ENCODE results near the gene USP6. TPM values are rescaled to one million over a fixed set of nuclear protein-coding genes. Genes with fewer than 3 reads are reported as not detected.

Gene USP6
- total and polyA plus RNA-seq, 3 donors from 2014 or later = 19.3 to 50.4 (median 25.1) TPM

- TF ChIP-seq POLR2A (IDR thresholded peaks at IDR 0.05) (no peak), CTCF (IDR thresholded peaks at IDR 0.05) (no peak)
- 11 to 14% methylated on average over 7 of the region's 7 CpGs for WGBS, 2 donors
- no peak for DNase-seq
- no peaks in the 10 kb centered on the region for H3K4me1 ChIP-seq
- H3K9me3 ChIP-seq = no peaks in the 10 kb centered on the region
- no peak overlapping the region for H3K27ac ChIP-seq
- no peaks in the 10 kb centered on the region for H3K36me3 ChIP-seq (ENCODE audit: low read depth, missing control alignments)
- H3K4me3 ChIP-seq = peak overlapping the region; percentile 56 to 60
- no peaks in the 10 kb centered on the region for H3K27me3 ChIP-seq
- intact Hi-C loops (cut with DNase I; ENCODE audit: low total_unique reads) = no loop called here
These were observed 19.1 kb upstream of the USP6 start for GRCh38 chr17:5096731-5097100.

- Histone ChIP-seq H3K4me3 (peak overlapping the region; percentile 56 to 60), H3K36me3 (ENCODE audit: low read depth, missing control alignments) (no peaks in the 10 kb centered on the region), H3K27ac (peak overlapping the region in 1 of 2 donors; percentile 36), H3K4me1 (no peaks in the 10 kb centered on the region), H3K27me3 (no peaks in the 10 kb centered on the region), H3K9me3 (no peaks in the 10 kb centered on the region)
- peak; percentile 77 for DNase-seq
- no peak for TF ChIP-seq CTCF (IDR thresholded peaks at IDR 0.05)
- TF ChIP-seq POLR2A (IDR thresholded peaks at IDR 0.05) = no peak
- WGBS, 2 donors = 0 to 1% methylated on average over 6 to 60 of the region's 63 CpGs
- intact Hi-C loops (cut with DNase I; ENCODE audit: low total_unique reads) = no loop called here
These were observed 18.6 kb upstream of the USP6 start for GRCh38 chr17:5097101-5097834.

- Histone ChIP-seq H3K9me3 (no peaks in the 10 kb centered on the region), H3K4me3 (no peak overlapping the region), H3K27ac (no peak overlapping the region), H3K36me3 (ENCODE audit: low read depth, missing control alignments) (no peaks in the 10 kb centered on the region), H3K27me3 (no peaks in the 10 kb centered on the region), H3K4me1 (no peaks in the 10 kb centered on the region)
- intact Hi-C loops (cut with DNase I; ENCODE audit: low total_unique reads) = no loop called here
- WGBS, 2 donors = 74 to 78% methylated on average over 5 of the region's 5 CpGs
- DNase-seq = no peak
- no peak for TF ChIP-seq POLR2A (IDR thresholded peaks at IDR 0.05)
- no peak for TF ChIP-seq CTCF (IDR thresholded peaks at IDR 0.05)
These were observed 16.6 kb upstream of the USP6 start for GRCh38 chr17:5099271-5099670.

GRCh38 chr17:5100832-5101231 is 15.0 kb upstream of the USP6 start:
- no peaks in the 10 kb centered on the region for H3K4me1 ChIP-seq

More at GRCh38 chr17:5100832-5101231, 15.0 kb upstream of the USP6 start:
- 73 to 77% methylated on average over 6 of the region's 6 CpGs for WGBS, 2 donors
- H3K36me3 ChIP-seq (ENCODE audit: low read depth, missing control alignments) = no peaks in the 10 kb centered on the region
- no peak overlapping the region for H3K4me3 ChIP-seq
- TF ChIP-seq CTCF (IDR thresholded peaks at IDR 0.05) = no peak
- no peak for TF ChIP-seq POLR2A (IDR thresholded peaks at IDR 0.05)
- H3K9me3 ChIP-seq = no peaks in the 10 kb centered on the region
- H3K27ac ChIP-seq = no peak overlapping the region
- DNase-seq = no peak
- no peaks in the 10 kb centered on the region for H3K27me3 ChIP-seq
- intact Hi-C loops (cut with DNase I; ENCODE audit: low total_unique reads) = no loop called here
